Spleen (tissue), 7 donors: ENCODE measurements around the gene CCDC184.

Experiments
- POLR2A ChIP-seq, 3 donors: fragments of 450-650 bp; IDR thresholded peaks; one replicate each; pipeline ENCODE4 v1.5.1; 2017; ENCODE audit warnings: antibody characterized with exemption in 3 of 3, mild to moderate bottlenecking in 1 of 3
- TF ChIP-seq, protein P1 (sequence below), 11 experiments: fragments of 200-600 bp in 7 of 11; fragments of 450-650 bp in 4 of 11; sonication (generic) in 4 of 11; IDR thresholded peaks in 8 of 11; conservative IDR thresholded peaks in 3 of 11; 1 replicate in 7 of 11; 2 replicates in 4 of 11; pipeline versions ENCODE4 v1.4.0 to v1.8.0; 2016 to 2021; ENCODE audit warnings: antibody characterized with exemption in 11 of 11, inconsistent platforms in 4 of 11, mild to moderate bottlenecking in 1 of 11
- donor health status: DM: no; HTN: no; CAD: no; lungs with moderate emphysema.
- donor health status: DM: no; HTN: no; CAD: no.
- donor health status: DM: no; HTN: no; CAD: no.

- TF ChIP-seq, protein P1, sequence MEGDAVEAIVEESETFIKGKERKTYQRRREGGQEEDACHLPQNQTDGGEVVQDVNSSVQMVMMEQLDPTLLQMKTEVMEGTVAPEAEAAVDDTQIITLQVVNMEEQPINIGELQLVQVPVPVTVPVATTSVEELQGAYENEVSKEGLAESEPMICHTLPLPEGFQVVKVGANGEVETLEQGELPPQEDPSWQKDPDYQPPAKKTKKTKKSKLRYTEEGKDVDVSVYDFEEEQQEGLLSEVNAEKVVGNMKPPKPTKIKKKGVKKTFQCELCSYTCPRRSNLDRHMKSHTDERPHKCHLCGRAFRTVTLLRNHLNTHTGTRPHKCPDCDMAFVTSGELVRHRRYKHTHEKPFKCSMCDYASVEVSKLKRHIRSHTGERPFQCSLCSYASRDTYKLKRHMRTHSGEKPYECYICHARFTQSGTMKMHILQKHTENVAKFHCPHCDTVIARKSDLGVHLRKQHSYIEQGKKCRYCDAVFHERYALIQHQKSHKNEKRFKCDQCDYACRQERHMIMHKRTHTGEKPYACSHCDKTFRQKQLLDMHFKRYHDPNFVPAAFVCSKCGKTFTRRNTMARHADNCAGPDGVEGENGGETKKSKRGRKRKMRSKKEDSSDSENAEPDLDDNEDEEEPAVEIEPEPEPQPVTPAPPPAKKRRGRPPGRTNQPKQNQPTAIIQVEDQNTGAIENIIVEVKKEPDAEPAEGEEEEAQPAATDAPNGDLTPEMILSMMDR (IDR thresholded peaks at IDR 0.05 in 8 of 11, conservative IDR thresholded peaks at IDR 0.05 in 3 of 11), result no peak
- no peak for TF ChIP-seq POLR2A (IDR thresholded peaks at IDR 0.05)
Observed at GRCh38 chr12:48142818-48143674, 40.4 kb upstream of the CCDC184 start.
